ENCODE data around the gene BIN2. TPM values are rescaled to one million over a fixed set of nuclear protein-coding genes. Genes with fewer than 3 reads are reported as not detected.

BIN2 gene
- total RNA-seq, 4 donors from 2014 or later: 1.7 to 8.3 (median 2.9) TPM

DNA sequence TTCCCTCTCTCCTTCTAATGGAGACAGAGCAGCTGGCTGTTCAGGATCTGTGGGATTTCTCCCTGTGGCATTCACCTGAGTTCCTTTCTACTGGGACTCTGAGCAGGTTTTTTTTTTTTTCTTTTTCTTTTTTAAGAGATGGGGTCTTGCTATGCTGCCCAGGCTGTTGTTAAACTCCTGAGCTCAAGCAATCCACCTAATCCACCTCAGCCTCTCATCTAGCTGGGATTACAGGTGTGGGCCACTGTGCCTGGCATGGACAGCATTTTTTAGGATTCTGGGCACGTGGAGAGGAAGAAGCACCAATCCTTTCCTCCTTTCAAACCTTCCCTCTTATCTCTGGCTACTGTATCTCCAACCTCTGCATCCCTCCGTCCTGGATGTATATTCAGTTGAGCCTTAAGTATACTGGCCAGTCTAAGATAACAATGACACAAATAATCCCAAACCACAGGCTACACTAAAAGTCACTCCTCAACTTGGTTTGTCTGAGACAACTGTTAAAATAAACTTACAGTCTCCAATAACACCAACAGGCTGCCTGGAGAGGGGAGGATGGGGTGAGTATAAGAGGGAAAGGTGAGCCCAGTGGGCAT is 38.9 kb upstream of the BIN2 start:
- no peak overlapping the region for H3K27ac ChIP-seq (replicated peaks in 1 of 4)
- H3K9me3 ChIP-seq: no peaks in the 10 kb centered on the region
- no peaks in the 10 kb centered on the region for H3K4me1 ChIP-seq
- no peak for TF ChIP-seq POLR2AphosphoS5 (IDR thresholded peaks at IDR 0.05)
- no peak for TF ChIP-seq POLR2A (IDR thresholded peaks at IDR 0.05; ENCODE audit: low read depth)
- no peak for TF ChIP-seq EP300 (IDR thresholded peaks at IDR 0.05)
- TF ChIP-seq, protein P1, sequence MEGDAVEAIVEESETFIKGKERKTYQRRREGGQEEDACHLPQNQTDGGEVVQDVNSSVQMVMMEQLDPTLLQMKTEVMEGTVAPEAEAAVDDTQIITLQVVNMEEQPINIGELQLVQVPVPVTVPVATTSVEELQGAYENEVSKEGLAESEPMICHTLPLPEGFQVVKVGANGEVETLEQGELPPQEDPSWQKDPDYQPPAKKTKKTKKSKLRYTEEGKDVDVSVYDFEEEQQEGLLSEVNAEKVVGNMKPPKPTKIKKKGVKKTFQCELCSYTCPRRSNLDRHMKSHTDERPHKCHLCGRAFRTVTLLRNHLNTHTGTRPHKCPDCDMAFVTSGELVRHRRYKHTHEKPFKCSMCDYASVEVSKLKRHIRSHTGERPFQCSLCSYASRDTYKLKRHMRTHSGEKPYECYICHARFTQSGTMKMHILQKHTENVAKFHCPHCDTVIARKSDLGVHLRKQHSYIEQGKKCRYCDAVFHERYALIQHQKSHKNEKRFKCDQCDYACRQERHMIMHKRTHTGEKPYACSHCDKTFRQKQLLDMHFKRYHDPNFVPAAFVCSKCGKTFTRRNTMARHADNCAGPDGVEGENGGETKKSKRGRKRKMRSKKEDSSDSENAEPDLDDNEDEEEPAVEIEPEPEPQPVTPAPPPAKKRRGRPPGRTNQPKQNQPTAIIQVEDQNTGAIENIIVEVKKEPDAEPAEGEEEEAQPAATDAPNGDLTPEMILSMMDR (IDR thresholded peaks at IDR 0.05): no peak
- DNase-seq (ENCODE audit: extremely low spot score): no peak
- H3K27me3 ChIP-seq: no peaks in the 10 kb centered on the region
- intact Hi-C loops (cut with DNase I): no loop called here
- 83% methylated on average over 2 of the region's 2 CpGs for WGBS
- H3K36me3 ChIP-seq: no peaks in the 10 kb centered on the region
- no peak overlapping the region for H3K4me3 ChIP-seq

DNA sequence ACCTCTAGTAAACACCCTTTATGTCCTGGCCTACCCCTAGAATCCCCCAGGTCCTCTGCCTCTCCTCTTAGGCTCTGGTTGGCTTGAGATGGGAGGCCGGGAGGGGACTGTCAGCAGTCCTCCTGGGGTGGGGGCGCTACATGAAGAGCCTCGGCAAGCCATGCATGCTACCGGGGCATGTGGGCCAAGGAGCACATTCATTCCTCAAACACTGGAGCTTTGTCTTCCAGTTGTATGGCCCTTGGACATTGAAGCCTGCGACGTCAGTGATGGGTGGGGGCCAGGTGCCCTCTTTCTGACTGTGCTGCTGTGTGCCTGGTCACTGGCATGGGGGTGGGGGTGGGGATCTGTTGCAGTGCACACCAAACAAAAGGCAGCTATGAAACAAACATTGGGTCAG is 38.3 kb upstream of the BIN2 start:
- TF ChIP-seq POLR2AphosphoS5 (IDR thresholded peaks at IDR 0.05) (no peak), EP300 (IDR thresholded peaks at IDR 0.05) (no peak), POLR2A (IDR thresholded peaks at IDR 0.05; ENCODE audit: low read depth) (no peak)
- TF ChIP-seq, protein P1 (IDR thresholded peaks at IDR 0.05): no peak
- WGBS: 93% methylated on average over 6 of the region's 6 CpGs
- intact Hi-C loops (cut with DNase I): no loop called here
- no peaks in the 10 kb centered on the region for H3K36me3 ChIP-seq
- no peaks in the 10 kb centered on the region for H3K27me3 ChIP-seq
- H3K4me3 ChIP-seq: no peak overlapping the region
- no peaks in the 10 kb centered on the region for H3K9me3 ChIP-seq
- no peaks in the 10 kb centered on the region for H3K4me1 ChIP-seq
- no peak overlapping the region for H3K27ac ChIP-seq (replicated peaks in 1 of 4)
- no peak for DNase-seq (ENCODE audit: extremely low spot score)

- no peaks in the 10 kb centered on the region for H3K9me3 ChIP-seq
- DNase-seq (ENCODE audit: extremely low spot score): no peak
- no peaks in the 10 kb centered on the region for H3K27me3 ChIP-seq
- intact Hi-C loops (cut with DNase I): no loop called here
- no peaks in the 10 kb centered on the region for H3K36me3 ChIP-seq
- H3K4me3 ChIP-seq: no peak overlapping the region
- H3K4me1 ChIP-seq: no peaks in the 10 kb centered on the region
- H3K27ac ChIP-seq (replicated peaks in 1 of 4): no peak overlapping the region
- TF ChIP-seq, protein P1 (IDR thresholded peaks at IDR 0.05): no peak
- TF ChIP-seq POLR2A (IDR thresholded peaks at IDR 0.05; ENCODE audit: low read depth) (no peak), POLR2AphosphoS5 (IDR thresholded peaks at IDR 0.05) (no peak), EP300 (IDR thresholded peaks at IDR 0.05) (no peak)
- WGBS: 92% methylated on average over 7 of the region's 8 CpGs
These were observed 37.4 kb upstream of the BIN2 start for GRCh38 chr12:51361161-51362016.

- TF ChIP-seq POLR2AphosphoS5 (IDR thresholded peaks at IDR 0.05) (no peak), EP300 (IDR thresholded peaks at IDR 0.05) (no peak), POLR2A (IDR thresholded peaks at IDR 0.05; ENCODE audit: low read depth) (no peak)
- TF ChIP-seq, protein P1 (IDR thresholded peaks at IDR 0.05): no peak
These were observed 36.3 kb upstream of the BIN2 start for GRCh38 chr12:51360315-51360714.

More at GRCh38 chr12:51360315-51360714, 36.3 kb upstream of the BIN2 start:
- no peak overlapping the region for H3K4me3 ChIP-seq
- no peaks in the 10 kb centered on the region for H3K4me1 ChIP-seq
- no peaks in the 10 kb centered on the region for H3K36me3 ChIP-seq
- DNase-seq (ENCODE audit: extremely low spot score): no peak
- no peaks in the 10 kb centered on the region for H3K27me3 ChIP-seq
- intact Hi-C loops (cut with DNase I): no loop called here
- no peaks in the 10 kb centered on the region for H3K9me3 ChIP-seq
- no peak overlapping the region for H3K27ac ChIP-seq (replicated peaks in 1 of 4)
- 94% methylated on average over 2 of the region's 2 CpGs for WGBS
